Frontal cortex (tissue), 4 donors: ENCODE data around the gene F7. TPM values are rescaled to one million over a fixed set of nuclear protein-coding genes. Genes with fewer than 3 reads are reported as not detected.
A peak's percentile ranks its signal among the peaks of the same experiment; 100 is the strongest.

Source experiments
- DNase-seq, 2 donors: peaks; one replicate each; pipeline ENCODE4 v3.0.0; 2012; ENCODE audit warnings: low spot score in 2 of 2
- FAIRE-seq: peaks from 2 replicates; lab custom pipeline; 2012; peaks lifted over from hg19 to GRCh38; lab: Jason Lieb, UNC
- total RNA-seq: library from RNA; depleted of rRNA; stranded (reverse); fragments of >200 nt; gene quantifications from one replicate; pipeline ENCODE4 v1.2.3, GENCODE V29; 2014
- donor health status: control.
- donor health status: control.
- donor health status: control.

The F7 gene
- total RNA-seq, 1 donor from 2014 or later: 0.82 TPM

- FAIRE-seq (no peak), DNase-seq (no peak)
These were observed 9.1 kb downstream of the F7 start for GRCh38 chr13:113114511-113115362.

GRCh38 chr13:113115363-113116205 is 10.0 kb downstream of the F7 start:
- no peak for DNase-seq
- no peak for FAIRE-seq

GRCh38 chr13:113116206-113116800 is 10.7 kb downstream of the F7 start:
- DNase-seq (no peak), FAIRE-seq (no peak)

GRCh38 chr13:113116871-113117271 is 11.3 kb downstream of the F7 start:
- no peak for FAIRE-seq
- DNase-seq: no peak

- no peak for DNase-seq
- FAIRE-seq: no peak
These were observed 11.8 kb downstream of the F7 start for GRCh38 chr13:113117335-113117872.

- DNase-seq (no peak), FAIRE-seq (no peak)
These were observed 12.3 kb downstream of the F7 start for GRCh38 chr13:113117911-113118260.

- FAIRE-seq: no peak
- DNase-seq: no peak
These were observed 12.8 kb downstream of the F7 start for GRCh38 chr13:113118261-113119021.

GRCh38 chr13:113119166-113119821 is 13.7 kb downstream of the F7 start:
- FAIRE-seq: no peak
- DNase-seq: no peak

GRCh38 chr13:113119822-113120189 is 14.2 kb downstream of the F7 start:
- no peak for DNase-seq
- no peak for FAIRE-seq

- FAIRE-seq: no peak
These were observed 14.9 kb downstream of the F7 start for GRCh38 chr13:113120300-113121182.

GRCh38 chr13:113121183-113121927 is 15.8 kb downstream of the F7 start:
- DNase-seq: no peak
- no peak for FAIRE-seq

More at GRCh38 chr13:113120300-113121182, 14.9 kb downstream of the F7 start:
- no peak for DNase-seq

- FAIRE-seq: no peak
- no peak for DNase-seq
These were observed 16.4 kb downstream of the F7 start for GRCh38 chr13:113121928-113122471.

- DNase-seq (peak in 1 of 2 donors; percentile 56), FAIRE-seq (no peak)
These were observed 17.1 kb downstream of the F7 start, which contains the start of gene F10 for GRCh38 chr13:113122550-113123225. Gene F10, plus strand, starts transcription at chr13:113122799. Its CDS starts 57 bp downstream, at chr13:113122856.

GRCh38 chr13:113123226-113124201 is 17.9 kb downstream of the F7 start:
- DNase-seq (no peak), FAIRE-seq (no peak)

- no peak for DNase-seq
- FAIRE-seq: no peak
These were observed 18.8 kb downstream of the F7 start for GRCh38 chr13:113124211-113124970.
